GM23248 (cell line): Measurements from ENCODE around the gene FBLN5.

Experiments
- EZH2 ChIP-seq: fragments of 200-600 bp; sonication (generic); IDR thresholded peaks from 2 replicates; pipeline ENCODE4 v1.6.1; 2018; ENCODE audit warnings: antibody characterized with exemption, mild to moderate bottlenecking; ENCODE audit not compliant: insufficient read depth, poor library complexity, severe bottlenecking
- EZH2phosphoT487 ChIP-seq: fragments of 200-600 bp; sonication (generic); IDR thresholded peaks from 2 replicates; pipeline ENCODE4 v1.6.1; 2018; ENCODE audit warnings: antibody characterized with exemption, moderate library complexity, mild to moderate bottlenecking, low read depth; ENCODE audit not compliant: insufficient read depth

DNA sequence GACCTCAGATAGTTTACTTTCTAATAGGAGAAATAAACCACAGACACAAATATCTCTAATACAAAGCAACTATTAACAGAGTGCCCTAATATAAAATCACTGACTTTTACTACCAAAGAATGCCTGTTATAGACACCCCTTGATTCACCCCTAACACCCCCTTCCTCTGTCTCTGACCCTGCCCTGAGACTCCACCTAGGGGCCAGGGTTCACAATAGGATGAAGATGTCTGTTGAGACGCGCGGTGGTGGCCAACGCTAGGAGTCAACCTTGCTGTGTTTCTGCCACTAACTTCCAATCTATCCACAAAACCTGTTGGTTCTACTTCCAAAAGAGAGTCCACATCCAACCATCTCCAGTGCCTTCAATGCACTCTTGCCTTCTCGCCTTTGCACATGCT lies 69.2 kb downstream of the FBLN5 start:
- TF ChIP-seq EZH2 (no peak), EZH2phosphoT487 (no peak)
